GM12878 (cell line): ENCODE measurements around the gene CDKN2B-AS1. TPM values are rescaled to one million over a fixed set of nuclear protein-coding genes. Genes with fewer than 3 reads are reported as not detected.

Source experiments
- ATAC-seq: fragments of 200-7000 bp; cut with Tn5 transposase; 3 replicates; pipeline ENCODE4 v1.9.1; 2020; ENCODE audit warnings: mild to moderate bottlenecking, moderate library complexity
- BruUV-seq: library from RNA; stranded (reverse); fragments of 400-500 nt; replicated peaks from 2 replicates; lab custom pipeline; 2021; lab: Mats Ljungman, UMichigan
- CTCF ChIA-PET: fragments of 300-600 bp; sonication (Branson Sonifier 250); formaldehyde crosslinking; extraction: SDS; loops from one replicate; lab custom pipeline; 2021; ENCODE audit warnings: inconsistent platforms; lab: Yijun Ruan, JAX
- POLR2A ChIA-PET: fragments of 350-600 bp; formaldehyde crosslinking; extraction: SDS; loops from one replicate; lab custom pipeline; 2021; ENCODE audit warnings: inconsistent platforms; lab: Charles Lee
- RAD21 ChIA-PET: fragments of 300-600 bp; sonication (Branson Sonifier 250); formaldehyde crosslinking; loops from one replicate; lab custom pipeline; 2023; ENCODE audit warnings: antibody characterized with exemption; ENCODE audit not compliant: unreplicated experiment; lab: Charles Lee
- SMC1A ChIA-PET: fragments of 300-600 bp; sonication (Branson Sonifier 250); formaldehyde crosslinking; loops from one replicate; lab custom pipeline; 2023; ENCODE audit not compliant: unreplicated experiment, uncharacterized antibody; lab: Charles Lee
- DNase-seq: peaks from one replicate; pipeline ENCODE4 v3.0.0-alpha.2; 2011; ENCODE audit warnings: low read depth, low spot score
- FAIRE-seq: peaks from 3 replicates; lab custom pipeline; 2011; peaks lifted over from hg19 to GRCh38; lab: Jason Lieb, UNC
- H2AFZ ChIP-seq: 2 replicates; pipeline ENCODE4 v1.6.0; 2011; ENCODE audit warnings: low read depth, low read length, control low read depth; ENCODE audit not compliant: control insufficient read depth
- H3K27ac ChIP-seq: 2 replicates; pipeline ENCODE4 v1.5.1; 2011; ENCODE audit warnings: control low read depth; ENCODE audit not compliant: control insufficient read depth, insufficient read depth
- H3K27me3 ChIP-seq, 2 experiments: replicated peaks in 1 of 2; 2 replicates each; pipeline versions ENCODE4 v1.6.0 to v1.6.1; 2011; ENCODE audit warnings: low read length in 1 of 2; ENCODE audit not compliant: control insufficient read depth in 2 of 2, insufficient read depth in 2 of 2
- H3K36me3 ChIP-seq, 2 experiments: 2 replicates each; pipeline ENCODE4 v1.5.1; 2011; ENCODE audit warnings: low read length in 1 of 2; ENCODE audit not compliant: control insufficient read depth in 2 of 2, insufficient read depth in 2 of 2
- H3K4me1 ChIP-seq: 2 replicates; pipeline ENCODE4 v1.6.1; 2011; ENCODE audit warnings: mild to moderate bottlenecking, low read length, moderate library complexity, mixed read lengths; ENCODE audit not compliant: control insufficient read depth, insufficient read depth
- H3K4me2 ChIP-seq: 2 replicates; pipeline ENCODE4 v1.6.0; 2011; ENCODE audit warnings: control low read depth; ENCODE audit not compliant: control insufficient read depth, insufficient read depth
- H3K4me3 ChIP-seq: fragments of 200-600 bp; sonication (generic); 2 replicates; pipeline ENCODE4 v1.5.1; 2016
- H3K79me2 ChIP-seq: 2 replicates; pipeline ENCODE4 v1.6.0; 2011; ENCODE audit warnings: low read length; ENCODE audit not compliant: control insufficient read depth, insufficient read depth
- H3K9ac ChIP-seq: 2 replicates; pipeline ENCODE4 v1.8.0; 2011; ENCODE audit warnings: low read length, control low read depth, mixed read lengths; ENCODE audit not compliant: control insufficient read depth, insufficient read depth
- H3K9me3 ChIP-seq: replicated peaks from 3 replicates; pipeline ENCODE4 v1.5.1; 2011; ENCODE audit warnings: mild to moderate bottlenecking, low read length; ENCODE audit not compliant: control insufficient read depth, insufficient read depth
- H4K20me1 ChIP-seq: 2 replicates; pipeline ENCODE4 v1.6.0; 2011; ENCODE audit not compliant: control insufficient read depth, insufficient read depth
- ETV6 ChIP-seq, 2 experiments: fragments of 450-650 bp in 1 of 2; IDR thresholded peaks in 1 of 2; conservative IDR thresholded peaks in 1 of 2; 2 replicates each; pipeline ENCODE4 v1.6.1; 2014; ENCODE audit warnings: antibody characterized with exemption in 1 of 2, borderline replicate concordance in 1 of 2, low read depth in 1 of 2, mild to moderate bottlenecking in 1 of 2, moderate library complexity in 1 of 2
- NBN ChIP-seq: fragments of 450-650 bp; IDR thresholded peaks from 2 replicates; pipeline ENCODE4 v1.6.1; 2016
- NR2C2 ChIP-seq: IDR thresholded peaks from 2 replicates; pipeline ENCODE4 v1.6.1; 2011; ENCODE audit warnings: borderline replicate concordance, low read depth; ENCODE audit not compliant: control insufficient read depth, insufficient read length
- POLR2A ChIP-seq: IDR thresholded peaks from 2 replicates; pipeline ENCODE4 v1.6.1; 2011; ENCODE audit warnings: low read depth, mild to moderate bottlenecking, low read length
- RFX5 ChIP-seq: IDR thresholded peaks from 2 replicates; pipeline ENCODE4 v1.6.1; 2011; ENCODE audit warnings: low read depth, low read length, improper control_type of control experiment
- SIN3A ChIP-seq: IDR thresholded peaks from 2 replicates; pipeline ENCODE4 v1.6.1; 2012; ENCODE audit warnings: low read depth, low read length, improper control_type of control experiment
- SMAD1 ChIP-seq: fragments of 450-650 bp; IDR thresholded peaks from 2 replicates; pipeline ENCODE4 v1.6.1; 2018; ENCODE audit warnings: mild to moderate bottlenecking, low read depth; ENCODE audit not compliant: partially characterized antibody
- ZBED1 ChIP-seq: IDR thresholded peaks from 2 replicates; pipeline ENCODE4 v1.6.1; 2016; ENCODE audit warnings: borderline replicate concordance
- in situ Hi-C: fragments of 300-500 bp; cut with MboI; formaldehyde crosslinking; loops from 9 replicates; pipeline ENCODE4 v1.14.3; 2018; ENCODE audit warnings: mixed read lengths
- intact Hi-C: fragments of 100-400 bp; cut with micrococcal nuclease; formaldehyde crosslinking; loops from one replicate; pipeline ENCODE4 v1.14.2; 2022; ENCODE audit not compliant: unreplicated experiment
- polyA plus RNA-seq, 11 experiments: library from polyadenylated mRNA; depleted of rRNA in 4 of 11; unstranded in 6 of 11; stranded (reverse) in 5 of 11; fragments of >200 nt; fragmentation: Nextera tagmentation in 4 of 11; fragmentation: Illumina TruSeq in 1 of 11; extraction: Ambion mirVana in 4 of 11; extraction: Trizol in 1 of 11; gene quantifications; 1 replicate in 1 of 11; 2 replicates in 10 of 11; pipeline versions ENCODE4 v1.2.1 to v1.2.3, GENCODE V29; 2011 to 2016; ENCODE audit warnings: inconsistent platforms in 2 of 11, missing spikeins in 2 of 11, low read depth in 1 of 11
- total RNA-seq, 4 experiments: library from RNA; depleted of rRNA in 3 of 4; stranded (reverse); fragments of >200 nt in 3 of 4; fragmentation: Illumina TruSeq in 1 of 4; extraction: Trizol in 1 of 4; gene quantifications; 2 replicates each; pipeline versions ENCODE4 v1.2.1 to v1.2.3, GENCODE V29; 2013 to 2021
- TF ChIP-seq, protein P1 (sequence below): fragments of 450-650 bp; IDR thresholded peaks from 2 replicates; pipeline ENCODE4 v1.6.1; 2018; ENCODE audit warnings: mild to moderate bottlenecking, low read depth, moderate library complexity; ENCODE audit not compliant: partially characterized antibody
- TF ChIP-seq, protein P2 (sequence below): fragments of 450-650 bp; IDR thresholded peaks from 2 replicates; pipeline ENCODE4 v1.6.1; 2017; ENCODE audit warnings: mild to moderate bottlenecking
- TF ChIP-seq, protein P3 (sequence below): fragments of 450-650 bp; IDR thresholded peaks from 2 replicates; pipeline ENCODE4 v1.6.1; 2017; ENCODE audit warnings: borderline replicate concordance
- TF ChIP-seq, protein P4 (sequence below): IDR thresholded peaks from 2 replicates; pipeline ENCODE4 v1.6.1; 2012; ENCODE audit warnings: low read depth, low read length, improper control_type of control experiment
- TF ChIP-seq, protein P5 (sequence below): IDR thresholded peaks from 2 replicates; pipeline ENCODE4 v1.6.1; 2012; ENCODE audit warnings: mild to moderate bottlenecking, low read depth, low read length

CDKN2B-AS1 gene
- total and polyA plus RNA-seq, 10 of the 15 experiments (the other 5 are each of a cell fraction or from before 2014, with no cell fraction given): 0.22 to 2.2 (median 1.0) TPM; not detected in 1

DNA sequence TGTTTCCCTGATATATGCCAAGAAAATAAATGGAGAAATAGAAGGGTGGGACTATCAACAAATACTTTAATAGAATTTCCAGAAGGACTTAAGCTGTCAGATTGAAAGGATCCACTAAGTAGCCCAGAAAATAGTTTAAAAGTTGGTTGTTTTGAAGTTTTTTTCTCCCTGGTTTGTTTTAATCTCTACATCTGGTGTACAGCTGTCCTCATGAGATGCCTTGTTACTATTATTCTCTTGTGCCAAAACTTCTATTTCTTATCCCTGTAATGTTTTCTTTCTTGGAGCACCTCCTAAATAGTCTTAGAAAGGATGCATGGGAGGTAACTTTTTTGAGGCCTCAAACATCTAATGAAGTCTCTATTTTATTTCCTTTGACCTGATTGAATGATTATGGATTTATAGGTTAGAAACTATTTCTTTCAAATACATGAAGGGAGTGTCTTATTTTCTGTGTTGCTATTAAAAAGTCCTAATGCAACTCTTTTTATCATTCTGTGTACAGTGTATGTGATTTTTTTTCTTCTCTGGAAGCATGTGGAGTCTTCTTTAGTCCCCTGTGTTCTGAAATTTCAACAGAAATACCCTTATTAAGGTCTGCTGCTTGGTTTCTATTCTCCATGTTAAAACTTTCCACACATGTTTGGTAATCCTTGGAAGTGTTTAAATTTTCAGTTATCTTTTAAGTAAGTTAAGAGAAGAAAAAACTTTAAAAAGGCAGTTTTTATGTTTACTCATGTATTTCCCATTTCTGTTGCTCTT, 154.5 kb downstream of the CDKN2B-AS1 start:
- no peak overlapping the region for H3K27ac ChIP-seq
- intact Hi-C loops: no loop called here
- H3K4me2 ChIP-seq: no peak overlapping the region
- no peak overlapping the region for H3K4me3 ChIP-seq
- no peaks in the 10 kb centered on the region for H3K79me2 ChIP-seq
- no peaks in the 10 kb centered on the region for H4K20me1 ChIP-seq
- ChIA-PET SMC1A (no interaction called here), POLR2A (no interaction called here), CTCF (no interaction called here), RAD21 (no interaction called here)
- no peaks in the 10 kb centered on the region for H3K4me1 ChIP-seq
- H3K9me3 ChIP-seq: no peaks in the 10 kb centered on the region
- H3K27me3 ChIP-seq: peaks cover 0 to 4% of the 10 kb centered on the region in 2 experiments; a peak in 1 of 4 replicates
- in situ Hi-C loops: no loop called here
- ATAC-seq (no peak), FAIRE-seq (no peak), DNase-seq (no peak)
- no peak overlapping the region for H3K9ac ChIP-seq
- no peak overlapping the region for H2AFZ ChIP-seq
- BruUV-seq: no TSS peak
- H3K36me3 ChIP-seq: no peaks in the 10 kb centered on the region
- TF ChIP-seq SIN3A (no peak), POLR2A (no peak), RFX5 (no peak), NBN (no peak), SMAD1 (no peak), ETV6 (conservative IDR thresholded peaks at IDR 0.05 in 1 of 2, IDR thresholded peaks at IDR 0.05 in 1 of 2; ENCODE audit: borderline replicate concordance in 1 of 2, low read depth in 1 of 2) (no peak), NR2C2 (no peak), ZBED1 (no peak)
- TF ChIP-seq, protein P1, sequence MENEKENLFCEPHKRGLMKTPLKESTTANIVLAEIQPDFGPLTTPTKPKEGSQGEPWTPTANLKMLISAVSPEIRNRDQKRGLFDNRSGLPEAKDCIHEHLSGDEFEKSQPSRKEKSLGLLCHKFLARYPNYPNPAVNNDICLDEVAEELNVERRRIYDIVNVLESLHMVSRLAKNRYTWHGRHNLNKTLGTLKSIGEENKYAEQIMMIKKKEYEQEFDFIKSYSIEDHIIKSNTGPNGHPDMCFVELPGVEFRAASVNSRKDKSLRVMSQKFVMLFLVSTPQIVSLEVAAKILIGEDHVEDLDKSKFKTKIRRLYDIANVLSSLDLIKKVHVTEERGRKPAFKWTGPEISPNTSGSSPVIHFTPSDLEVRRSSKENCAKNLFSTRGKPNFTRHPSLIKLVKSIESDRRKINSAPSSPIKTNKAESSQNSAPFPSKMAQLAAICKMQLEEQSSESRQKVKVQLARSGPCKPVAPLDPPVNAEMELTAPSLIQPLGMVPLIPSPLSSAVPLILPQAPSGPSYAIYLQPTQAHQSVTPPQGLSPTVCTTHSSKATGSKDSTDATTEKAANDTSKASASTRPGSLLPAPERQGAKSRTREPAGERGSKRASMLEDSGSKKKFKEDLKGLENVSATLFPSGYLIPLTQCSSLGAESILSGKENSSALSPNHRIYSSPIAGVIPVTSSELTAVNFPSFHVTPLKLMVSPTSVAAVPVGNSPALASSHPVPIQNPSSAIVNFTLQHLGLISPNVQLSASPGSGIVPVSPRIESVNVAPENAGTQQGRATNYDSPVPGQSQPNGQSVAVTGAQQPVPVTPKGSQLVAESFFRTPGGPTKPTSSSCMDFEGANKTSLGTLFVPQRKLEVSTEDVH: no peak
- TF ChIP-seq, protein P2, sequence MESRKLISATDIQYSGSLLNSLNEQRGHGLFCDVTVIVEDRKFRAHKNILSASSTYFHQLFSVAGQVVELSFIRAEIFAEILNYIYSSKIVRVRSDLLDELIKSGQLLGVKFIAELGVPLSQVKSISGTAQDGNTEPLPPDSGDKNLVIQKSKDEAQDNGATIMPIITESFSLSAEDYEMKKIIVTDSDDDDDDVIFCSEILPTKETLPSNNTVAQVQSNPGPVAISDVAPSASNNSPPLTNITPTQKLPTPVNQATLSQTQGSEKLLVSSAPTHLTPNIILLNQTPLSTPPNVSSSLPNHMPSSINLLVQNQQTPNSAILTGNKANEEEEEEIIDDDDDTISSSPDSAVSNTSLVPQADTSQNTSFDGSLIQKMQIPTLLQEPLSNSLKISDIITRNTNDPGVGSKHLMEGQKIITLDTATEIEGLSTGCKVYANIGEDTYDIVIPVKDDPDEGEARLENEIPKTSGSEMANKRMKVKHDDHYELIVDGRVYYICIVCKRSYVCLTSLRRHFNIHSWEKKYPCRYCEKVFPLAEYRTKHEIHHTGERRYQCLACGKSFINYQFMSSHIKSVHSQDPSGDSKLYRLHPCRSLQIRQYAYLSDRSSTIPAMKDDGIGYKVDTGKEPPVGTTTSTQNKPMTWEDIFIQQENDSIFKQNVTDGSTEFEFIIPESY: no peak
- TF ChIP-seq, protein P3, sequence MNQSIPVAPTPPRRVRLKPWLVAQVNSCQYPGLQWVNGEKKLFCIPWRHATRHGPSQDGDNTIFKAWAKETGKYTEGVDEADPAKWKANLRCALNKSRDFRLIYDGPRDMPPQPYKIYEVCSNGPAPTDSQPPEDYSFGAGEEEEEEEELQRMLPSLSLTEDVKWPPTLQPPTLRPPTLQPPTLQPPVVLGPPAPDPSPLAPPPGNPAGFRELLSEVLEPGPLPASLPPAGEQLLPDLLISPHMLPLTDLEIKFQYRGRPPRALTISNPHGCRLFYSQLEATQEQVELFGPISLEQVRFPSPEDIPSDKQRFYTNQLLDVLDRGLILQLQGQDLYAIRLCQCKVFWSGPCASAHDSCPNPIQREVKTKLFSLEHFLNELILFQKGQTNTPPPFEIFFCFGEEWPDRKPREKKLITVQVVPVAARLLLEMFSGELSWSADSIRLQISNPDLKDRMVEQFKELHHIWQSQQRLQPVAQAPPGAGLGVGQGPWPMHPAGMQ: no peak
- TF ChIP-seq, protein P4, sequence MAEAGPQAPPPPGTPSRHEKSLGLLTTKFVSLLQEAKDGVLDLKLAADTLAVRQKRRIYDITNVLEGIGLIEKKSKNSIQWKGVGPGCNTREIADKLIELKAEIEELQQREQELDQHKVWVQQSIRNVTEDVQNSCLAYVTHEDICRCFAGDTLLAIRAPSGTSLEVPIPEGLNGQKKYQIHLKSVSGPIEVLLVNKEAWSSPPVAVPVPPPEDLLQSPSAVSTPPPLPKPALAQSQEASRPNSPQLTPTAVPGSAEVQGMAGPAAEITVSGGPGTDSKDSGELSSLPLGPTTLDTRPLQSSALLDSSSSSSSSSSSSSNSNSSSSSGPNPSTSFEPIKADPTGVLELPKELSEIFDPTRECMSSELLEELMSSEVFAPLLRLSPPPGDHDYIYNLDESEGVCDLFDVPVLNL: no peak
- TF ChIP-seq, protein P5, sequence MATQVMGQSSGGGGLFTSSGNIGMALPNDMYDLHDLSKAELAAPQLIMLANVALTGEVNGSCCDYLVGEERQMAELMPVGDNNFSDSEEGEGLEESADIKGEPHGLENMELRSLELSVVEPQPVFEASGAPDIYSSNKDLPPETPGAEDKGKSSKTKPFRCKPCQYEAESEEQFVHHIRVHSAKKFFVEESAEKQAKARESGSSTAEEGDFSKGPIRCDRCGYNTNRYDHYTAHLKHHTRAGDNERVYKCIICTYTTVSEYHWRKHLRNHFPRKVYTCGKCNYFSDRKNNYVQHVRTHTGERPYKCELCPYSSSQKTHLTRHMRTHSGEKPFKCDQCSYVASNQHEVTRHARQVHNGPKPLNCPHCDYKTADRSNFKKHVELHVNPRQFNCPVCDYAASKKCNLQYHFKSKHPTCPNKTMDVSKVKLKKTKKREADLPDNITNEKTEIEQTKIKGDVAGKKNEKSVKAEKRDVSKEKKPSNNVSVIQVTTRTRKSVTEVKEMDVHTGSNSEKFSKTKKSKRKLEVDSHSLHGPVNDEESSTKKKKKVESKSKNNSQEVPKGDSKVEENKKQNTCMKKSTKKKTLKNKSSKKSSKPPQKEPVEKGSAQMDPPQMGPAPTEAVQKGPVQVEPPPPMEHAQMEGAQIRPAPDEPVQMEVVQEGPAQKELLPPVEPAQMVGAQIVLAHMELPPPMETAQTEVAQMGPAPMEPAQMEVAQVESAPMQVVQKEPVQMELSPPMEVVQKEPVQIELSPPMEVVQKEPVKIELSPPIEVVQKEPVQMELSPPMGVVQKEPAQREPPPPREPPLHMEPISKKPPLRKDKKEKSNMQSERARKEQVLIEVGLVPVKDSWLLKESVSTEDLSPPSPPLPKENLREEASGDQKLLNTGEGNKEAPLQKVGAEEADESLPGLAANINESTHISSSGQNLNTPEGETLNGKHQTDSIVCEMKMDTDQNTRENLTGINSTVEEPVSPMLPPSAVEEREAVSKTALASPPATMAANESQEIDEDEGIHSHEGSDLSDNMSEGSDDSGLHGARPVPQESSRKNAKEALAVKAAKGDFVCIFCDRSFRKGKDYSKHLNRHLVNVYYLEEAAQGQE: no peak
